Duodenal mucosa (tissue), 2 donors: ENCODE results near the gene SIL1.

Source experiments
- H3K27ac ChIP-seq: one replicate; pipeline ENCODE4 v1.7.0; 2013; ENCODE audit warnings: low read depth, low read length
- H3K27me3 ChIP-seq, 2 donors: one replicate each; pipeline ENCODE4 v1.7.0; 2013; ENCODE audit warnings: low read length in 2 of 2, control low read depth in 1 of 2; ENCODE audit not compliant: insufficient read depth in 2 of 2, control insufficient read depth in 1 of 2
- H3K36me3 ChIP-seq, 2 donors: one replicate each; pipeline ENCODE4 v1.7.0; 2013; ENCODE audit warnings: low read length in 2 of 2, control low read depth in 1 of 2; ENCODE audit not compliant: insufficient read depth in 2 of 2, control insufficient read depth in 1 of 2
- H3K4me1 ChIP-seq, 2 donors: one replicate each; pipeline ENCODE4 v1.7.0; 2013; ENCODE audit warnings: low read length in 2 of 2, control low read depth in 1 of 2; ENCODE audit not compliant: insufficient read depth in 2 of 2, control insufficient read depth in 1 of 2
- H3K4me3 ChIP-seq, 2 donors: one replicate each; pipeline ENCODE4 v1.7.0; 2013; ENCODE audit warnings: low read length in 2 of 2, low read depth in 1 of 2
- H3K9ac ChIP-seq, 2 donors: one replicate each; pipeline ENCODE4 v1.7.0; 2013; ENCODE audit warnings: low read length in 2 of 2, low read depth in 1 of 2
- H3K9me3 ChIP-seq, 2 donors: one replicate each; pipeline ENCODE4 v1.7.0; 2013; ENCODE audit warnings: low read length in 2 of 2, control low read depth in 1 of 2; ENCODE audit not compliant: control insufficient read depth in 1 of 2

The SIL1 gene

GRCh38 chr5:138903130-138903775 is 294.9 kb downstream of the SIL1 start:
- no peak overlapping the region for H3K9ac ChIP-seq
- H3K36me3 ChIP-seq: peaks cover 25 to 49% of the 10 kb centered on the region in 2 donors
- H3K27me3 ChIP-seq: no peaks in the 10 kb centered on the region
- no peaks in the 10 kb centered on the region for H3K9me3 ChIP-seq
- no peak overlapping the region for H3K4me3 ChIP-seq
- H3K27ac ChIP-seq: no peak overlapping the region
- H3K4me1 ChIP-seq: peaks cover 0 to 7% of the 10 kb centered on the region in 2 donors

GRCh38 chr5:138901716-138902115 is 296.5 kb downstream of the SIL1 start:
- peaks cover 0 to 7% of the 10 kb centered on the region in 2 donors for H3K4me1 ChIP-seq
- no peaks in the 10 kb centered on the region for H3K9me3 ChIP-seq
- H3K9ac ChIP-seq: no peak overlapping the region
- H3K27ac ChIP-seq: no peak overlapping the region
- no peaks in the 10 kb centered on the region for H3K27me3 ChIP-seq
- H3K36me3 ChIP-seq: peaks cover 28 to 49% of the 10 kb centered on the region in 2 donors
- H3K4me3 ChIP-seq: no peak overlapping the region

- H3K36me3 ChIP-seq: peaks cover 34 to 41% of the 10 kb centered on the region in 2 donors
- peaks cover 0 to 7% of the 10 kb centered on the region in 2 donors for H3K4me1 ChIP-seq
- H3K27ac ChIP-seq: no peak overlapping the region
- H3K9me3 ChIP-seq: no peaks in the 10 kb centered on the region
- H3K4me3 ChIP-seq: no peak overlapping the region
- H3K9ac ChIP-seq: no peak overlapping the region
- H3K27me3 ChIP-seq: no peaks in the 10 kb centered on the region
Observed at GRCh38 chr5:138900281-138900965, 297.7 kb downstream of the SIL1 start.

GRCh38 chr5:138898742-138899141 is 299.4 kb downstream of the SIL1 start:
- no peak overlapping the region for H3K4me3 ChIP-seq
- no peak overlapping the region for H3K9ac ChIP-seq
- peaks cover 23 to 29% of the 10 kb centered on the region in 2 donors for H3K36me3 ChIP-seq
- H3K27me3 ChIP-seq: no peaks in the 10 kb centered on the region
- H3K9me3 ChIP-seq: no peaks in the 10 kb centered on the region
- peaks cover 0 to 7% of the 10 kb centered on the region in 2 donors for H3K4me1 ChIP-seq
- no peak overlapping the region for H3K27ac ChIP-seq

- Histone ChIP-seq H3K27ac (no peak overlapping the region), H3K27me3 (no peaks in the 10 kb centered on the region), H3K4me1 (peaks cover 0 to 6% of the 10 kb centered on the region in 2 donors), H3K9me3 (no peaks in the 10 kb centered on the region), H3K36me3 (peaks cover 20 to 25% of the 10 kb centered on the region in 2 donors), H3K4me3 (no peak overlapping the region), H3K9ac (no peak overlapping the region)
Observed at GRCh38 chr5:138898299-138898698, 299.9 kb downstream of the SIL1 start.
